Epithelial cell of esophagus (primary cell): ENCODE measurements around the gene ABCB1.

ENCODE experiments used
- DNase-seq: peaks from one replicate; pipeline ENCODE4 v3.0.0; 2010; ENCODE audit warnings: low read depth
- H3K4me3 ChIP-seq: 2 replicates; pipeline ENCODE4 v1.5.1; 2011; ENCODE audit warnings: mild to moderate bottlenecking, low read length, control low read depth
- CTCF ChIP-seq: IDR thresholded peaks from 2 replicates; pipeline ENCODE4 v1.5.1; 2011; ENCODE audit warnings: low read depth, mild to moderate bottlenecking, low read length, control low read depth, inconsistent platforms; ENCODE audit not compliant: insufficient read depth; ENCODE audit errors: missing control alignments

The ABCB1 gene

GRCh38 chr7:87497482-87497881 lies 103.2 kb downstream of the ABCB1 start:
- TF ChIP-seq CTCF, result no peak
- no peak overlapping the region for H3K4me3 ChIP-seq
- no peak for DNase-seq

- no peak for DNase-seq
- no peak overlapping the region for H3K4me3 ChIP-seq
- no peak for TF ChIP-seq CTCF
Observed at GRCh38 chr7:87495366-87495765, 105.3 kb downstream of the ABCB1 start.

- no peak for TF ChIP-seq CTCF
- no peak for DNase-seq
- no peak overlapping the region for H3K4me3 ChIP-seq
Observed at GRCh38 chr7:87494454-87494853, 106.2 kb downstream of the ABCB1 start.

- no peak for DNase-seq
- no peak overlapping the region for H3K4me3 ChIP-seq
- no peak for TF ChIP-seq CTCF
Observed at GRCh38 chr7:87483131-87483530, 117.6 kb downstream of the ABCB1 start.

DNA sequence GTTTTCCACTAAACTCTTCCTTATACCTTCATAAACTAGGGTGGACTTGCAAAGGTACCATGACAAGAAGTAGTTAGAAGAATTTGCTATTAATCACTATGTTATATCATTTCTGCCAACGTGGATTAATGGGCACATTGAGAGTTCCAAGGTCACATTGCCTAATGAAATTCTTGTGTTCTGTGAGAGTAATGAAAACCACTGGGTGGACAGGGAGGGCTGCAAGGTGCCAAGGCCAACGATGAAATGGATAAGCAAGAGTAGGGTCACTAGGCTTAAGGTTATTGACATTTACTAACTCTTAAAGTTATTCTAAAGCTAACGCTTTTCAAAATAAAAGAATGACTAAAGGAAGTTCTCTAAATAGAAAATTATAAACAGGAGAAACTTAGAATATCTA lies 118.6 kb downstream of the ABCB1 start:
- no peak for TF ChIP-seq CTCF
- H3K4me3 ChIP-seq, result no peak overlapping the region
- no peak for DNase-seq

GRCh38 chr7:87480386-87480785 lies 120.3 kb downstream of the ABCB1 start:
- DNase-seq, result no peak
- TF ChIP-seq CTCF, result no peak
- H3K4me3 ChIP-seq, result no peak overlapping the region

- TF ChIP-seq CTCF, result no peak
- no peak for DNase-seq
- no peak overlapping the region for H3K4me3 ChIP-seq
Observed at GRCh38 chr7:87479951-87480350, 120.7 kb downstream of the ABCB1 start.
